ENCODE data around the gene NAB2.

GRCh38 chr12:57079821-57080220 is 9.1 kb upstream of the NAB2 start:
- TF ChIP-seq POLR2AphosphoS5 (IDR thresholded peaks at IDR 0.05; ENCODE audit: insufficient read depth, low read depth, low read length) (no peak), CTCF (IDR thresholded peaks at IDR 0.05; ENCODE audit: extremely low read depth in 1 of 2, insufficient read depth in 1 of 2, low read depth in 1 of 2, low read length in 2 of 2) (no peak), POLR2A (IDR thresholded peaks at IDR 0.05; ENCODE audit: low read depth, low read length) (no peak), EZH2 (IDR thresholded peaks at IDR 0.05; ENCODE audit: borderline replicate concordance, low read depth, low read length, severe bottlenecking) (no peak), GATA2 (IDR thresholded peaks at IDR 0.05; ENCODE audit: insufficient read depth, insufficient read length, low read depth, low read length) (no peak), MAX (IDR thresholded peaks at IDR 0.05; ENCODE audit: insufficient read depth, insufficient read length) (no peak), MYC (IDR thresholded peaks at IDR 0.05; ENCODE audit: low read depth, low read length) (no peak), JUN (IDR thresholded peaks at IDR 0.05; ENCODE audit: borderline replicate concordance, insufficient read depth, insufficient read length, low read depth) (no peak), FOS (IDR thresholded peaks at IDR 0.05; ENCODE audit: borderline replicate concordance, insufficient read depth, low read length) (no peak)

Measured in endothelial cell of umbilical vein (primary cell).